Glutamatergic neuron (in vitro differentiated cells): ENCODE measurements around the gene PPP6R2. TPM values are rescaled to one million over a fixed set of nuclear protein-coding genes. Genes with fewer than 3 reads are reported as not detected.

Experiments
- DNase-seq: peaks from one replicate; pipeline ENCODE4 v3.0.0; 2022
- H3K27ac Mint-ChIP-seq: one replicate; pipeline ENCODE4 v1.8.0; 2020; ENCODE audit warnings: mild to moderate bottlenecking, mixed read lengths, inconsistent platforms; ENCODE audit not compliant: unreplicated experiment
- H3K27me3 Mint-ChIP-seq: one replicate; pipeline ENCODE4 v1.8.0; 2020; ENCODE audit warnings: mild to moderate bottlenecking, moderate library complexity, mixed read lengths, inconsistent platforms; ENCODE audit not compliant: unreplicated experiment
- H3K36me3 Mint-ChIP-seq: one replicate; pipeline ENCODE4 v1.8.0; 2020; ENCODE audit warnings: mild to moderate bottlenecking, mixed read lengths, inconsistent platforms; ENCODE audit not compliant: unreplicated experiment
- H3K4me1 Mint-ChIP-seq: one replicate; pipeline ENCODE4 v1.8.0; 2020; ENCODE audit warnings: mild to moderate bottlenecking, low read depth, mixed read lengths, inconsistent platforms; ENCODE audit not compliant: unreplicated experiment
- H3K4me3 Mint-ChIP-seq: one replicate; pipeline ENCODE4 v1.8.0; 2020; ENCODE audit warnings: mild to moderate bottlenecking, mixed read lengths, inconsistent platforms; ENCODE audit not compliant: unreplicated experiment
- H3K9me3 Mint-ChIP-seq: one replicate; pipeline ENCODE4 v1.8.0; 2020; ENCODE audit warnings: mild to moderate bottlenecking, moderate library complexity, mixed read lengths, inconsistent platforms; ENCODE audit not compliant: unreplicated experiment
- total RNA-seq: library from RNA; stranded (reverse); fragmentation: NEBNext Ultra II Directional; extraction: Animal tissue kit (Norgen Biotek cat#: 25700); gene quantifications from one replicate; pipeline ENCODE4 v1.2.1, GENCODE V29; 2021; ENCODE audit not compliant: unreplicated experiment
- TF ChIP-seq, protein P1 (sequence below): fragments of 200-600 bp; sonication (generic); IDR thresholded peaks from one replicate; pipeline ENCODE4 v1.5.0; 2021; ENCODE audit not compliant: partially characterized antibody, unreplicated experiment

PPP6R2 gene
- total RNA-seq, 1 donor from 2014 or later = 122 TPM

DNA sequence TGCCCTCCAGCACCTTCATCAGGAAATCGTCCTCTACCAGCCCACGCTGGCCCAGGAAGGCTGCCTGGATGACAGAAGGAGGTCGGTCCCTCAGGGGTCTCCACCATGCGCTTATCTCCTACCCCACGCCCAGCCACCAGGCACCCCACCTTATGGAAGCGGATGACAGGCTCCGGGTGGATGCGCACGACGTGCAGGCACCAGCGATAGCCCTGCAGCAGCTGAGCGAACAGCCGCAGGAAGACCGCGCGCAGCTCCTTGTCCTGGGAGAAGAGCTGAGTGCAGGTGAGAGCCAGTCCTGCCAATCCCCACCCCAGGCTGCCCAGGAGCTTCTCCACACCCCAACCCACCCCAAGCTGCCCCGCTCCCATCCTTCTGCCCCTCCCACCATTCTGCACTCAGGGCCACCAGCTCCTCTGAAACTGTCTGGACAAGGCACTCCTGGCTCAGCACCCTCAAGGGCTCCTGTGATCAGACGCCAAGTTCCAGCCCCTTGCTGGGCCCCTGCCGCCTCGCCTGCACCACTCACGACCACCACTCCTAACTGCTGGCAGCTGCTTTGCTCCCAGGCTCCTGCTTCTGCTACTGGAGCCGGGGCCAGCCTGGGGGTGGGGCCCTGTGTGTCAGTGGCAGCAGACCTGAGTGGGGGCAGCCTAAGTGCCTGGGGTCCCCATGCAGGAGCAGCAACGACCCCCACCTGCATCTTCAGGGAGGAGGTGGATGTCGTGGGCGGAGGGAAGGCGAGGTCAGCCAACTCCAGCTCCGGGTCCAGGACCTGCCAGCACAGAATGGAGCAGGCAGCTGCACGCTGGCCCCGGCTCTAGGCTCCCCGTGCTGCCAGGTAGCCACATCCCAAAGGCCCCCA lies 122.2 kb downstream of the PPP6R2 start:
- Mint-ChIP-seq H3K4me1 (peaks cover 5% of the 10 kb centered on the region), H3K4me3 (no peak overlapping the region), H3K36me3 (no peaks in the 10 kb centered on the region), H3K27me3 (peaks cover 10% of the 10 kb centered on the region), H3K9me3 (peaks cover 3% of the 10 kb centered on the region), H3K27ac (no peak overlapping the region)
- TF ChIP-seq, protein P1, sequence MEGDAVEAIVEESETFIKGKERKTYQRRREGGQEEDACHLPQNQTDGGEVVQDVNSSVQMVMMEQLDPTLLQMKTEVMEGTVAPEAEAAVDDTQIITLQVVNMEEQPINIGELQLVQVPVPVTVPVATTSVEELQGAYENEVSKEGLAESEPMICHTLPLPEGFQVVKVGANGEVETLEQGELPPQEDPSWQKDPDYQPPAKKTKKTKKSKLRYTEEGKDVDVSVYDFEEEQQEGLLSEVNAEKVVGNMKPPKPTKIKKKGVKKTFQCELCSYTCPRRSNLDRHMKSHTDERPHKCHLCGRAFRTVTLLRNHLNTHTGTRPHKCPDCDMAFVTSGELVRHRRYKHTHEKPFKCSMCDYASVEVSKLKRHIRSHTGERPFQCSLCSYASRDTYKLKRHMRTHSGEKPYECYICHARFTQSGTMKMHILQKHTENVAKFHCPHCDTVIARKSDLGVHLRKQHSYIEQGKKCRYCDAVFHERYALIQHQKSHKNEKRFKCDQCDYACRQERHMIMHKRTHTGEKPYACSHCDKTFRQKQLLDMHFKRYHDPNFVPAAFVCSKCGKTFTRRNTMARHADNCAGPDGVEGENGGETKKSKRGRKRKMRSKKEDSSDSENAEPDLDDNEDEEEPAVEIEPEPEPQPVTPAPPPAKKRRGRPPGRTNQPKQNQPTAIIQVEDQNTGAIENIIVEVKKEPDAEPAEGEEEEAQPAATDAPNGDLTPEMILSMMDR = no peak
- no peak for DNase-seq

- H3K4me3 Mint-ChIP-seq = no peak overlapping the region
- no peaks in the 10 kb centered on the region for H3K36me3 Mint-ChIP-seq
- peaks cover 2% of the 10 kb centered on the region for H3K9me3 Mint-ChIP-seq
- TF ChIP-seq, protein P1 = no peak
- H3K27ac Mint-ChIP-seq = no peak overlapping the region
- peaks cover 13% of the 10 kb centered on the region for H3K4me1 Mint-ChIP-seq
- no peak for DNase-seq
- H3K27me3 Mint-ChIP-seq = peaks cover 13% of the 10 kb centered on the region
These were observed 124.2 kb downstream of the PPP6R2 start for GRCh38 chr22:50467341-50467740.

GRCh38 chr22:50467773-50468440 lies 124.8 kb downstream of the PPP6R2 start:
- DNase-seq = no peak
- Mint-ChIP-seq H3K4me3 (no peak overlapping the region), H3K4me1 (peaks cover 13% of the 10 kb centered on the region), H3K36me3 (no peaks in the 10 kb centered on the region), H3K9me3 (peaks cover 2% of the 10 kb centered on the region), H3K27ac (no peak overlapping the region), H3K27me3 (peaks cover 14% of the 10 kb centered on the region)
- TF ChIP-seq, protein P1 = no peak

GRCh38 chr22:50468626-50469025 lies 125.5 kb downstream of the PPP6R2 start:
- Mint-ChIP-seq H3K4me3 (peak overlapping the region; percentile 58), H3K27me3 (peaks cover 12% of the 10 kb centered on the region), H3K27ac (peak overlapping the region; percentile 34), H3K4me1 (peaks cover 17% of the 10 kb centered on the region), H3K9me3 (peaks cover 5% of the 10 kb centered on the region), H3K36me3 (no peaks in the 10 kb centered on the region)
- TF ChIP-seq, protein P1 = no peak
- DNase-seq = no peak
